HCT116 (cell line): ENCODE measurements around the gene CD244. TPM values are rescaled to one million over a fixed set of nuclear protein-coding genes. Genes with fewer than 3 reads are reported as not detected.

Experiments used
- ATAC-seq: fragments of 200-7000 bp; cut with Tn5 transposase; 2 replicates; pipeline ENCODE4 v1.9.1; 2020; ENCODE audit warnings: mild to moderate bottlenecking, moderate library complexity
- BruUV-seq: library from RNA; stranded (reverse); fragments of 400-500 nt; replicated peaks from 2 replicates; lab custom pipeline; 2021; lab: Mats Ljungman, UMichigan
- CTCF ChIA-PET: fragments of 300-600 bp; sonication (Branson Sonifier 250); formaldehyde crosslinking; loops from one replicate; lab custom pipeline; 2021; ENCODE audit warnings: antibody characterized with exemption; lab: Charles Lee
- POLR2A ChIA-PET: fragments of 300-600, 350-600 bp; sonication (Branson Sonifier 250); formaldehyde crosslinking; loops from one replicate; lab custom pipeline; 2021; ENCODE audit warnings: antibody characterized with exemption; lab: Charles Lee
- RAD21 ChIA-PET, 2 experiments: fragments of 300-600 bp; sonication (Branson Sonifier 250); formaldehyde crosslinking; loops; one replicate each; lab custom pipeline; 2023; ENCODE audit warnings: low total read pairs in 2 of 2; ENCODE audit not compliant: uncharacterized antibody in 2 of 2, unreplicated experiment in 2 of 2, low non-redundant PET in 1 of 2; lab: Charles Lee
- DNase-seq: peaks from one replicate; pipeline ENCODE4 v3.0.0-alpha.2; 2010; ENCODE audit warnings: low read depth, low spot score
- H2AFZ ChIP-seq: fragments of 200-600 bp; shearing (Covaris generic), sonication (generic); 2 replicates; pipeline ENCODE4 v1.6.1; 2017; ENCODE audit warnings: low read depth, mixed run types, mixed read lengths, antibody characterized with exemption, low read length; ENCODE audit not compliant: poor library complexity, severe bottlenecking
- H3K27ac ChIP-seq: 2 replicates; pipeline ENCODE4 v1.5.1; 2012; ENCODE audit warnings: low read depth, low read length
- H3K27me3 ChIP-seq: fragments of 200-600 bp; sonication (generic); 2 replicates; pipeline ENCODE4 v1.6.1; 2016; ENCODE audit warnings: mixed run types, low read length, mixed read lengths; ENCODE audit not compliant: insufficient read depth
- H3K36me3 ChIP-seq, 2 experiments: fragments of 200-500 bp in 1 of 2; fragments of 200-600 bp in 1 of 2; sonication (Bioruptor generic) in 1 of 2; sonication (generic) in 1 of 2; 2 replicates each; pipeline versions ENCODE4 v1.5.1 to v1.6.1; 2014 to 2016; ENCODE audit warnings: low read length in 2 of 2, inconsistent platforms in 1 of 2, mixed read lengths in 1 of 2, mixed run types in 1 of 2; ENCODE audit not compliant: insufficient read depth in 2 of 2, control insufficient read depth in 1 of 2
- H3K4me1 ChIP-seq, 2 experiments: fragments of 200-600 bp in 1 of 2; sonication (generic) in 1 of 2; 2 replicates each; pipeline versions ENCODE4 v1.5.1 to v1.6.1; 2012 to 2017; ENCODE audit warnings: low read length in 2 of 2, inconsistent platforms in 1 of 2, mild to moderate bottlenecking in 1 of 2, mixed read lengths in 1 of 2, mixed run types in 1 of 2, moderate library complexity in 1 of 2; ENCODE audit not compliant: insufficient read depth in 2 of 2, control insufficient read depth in 1 of 2
- H3K4me2 ChIP-seq: fragments of 200-600 bp; sonication (generic); 2 replicates; pipeline ENCODE4 v1.6.1; 2017; ENCODE audit warnings: mixed run types, low read length, mixed read lengths
- H3K4me3 ChIP-seq, 2 experiments: fragments of 200-600 bp in 1 of 2; sonication (generic) in 1 of 2; replicated peaks in 1 of 2; 2 replicates each; pipeline ENCODE4 v1.5.1; 2011 to 2016; ENCODE audit warnings: low read length in 2 of 2, control low read depth in 1 of 2, low read depth in 1 of 2, mild to moderate bottlenecking in 1 of 2, mixed read lengths in 1 of 2, mixed run types in 1 of 2
- H3K79me2 ChIP-seq: fragments of 200-600 bp; sonication (generic); 2 replicates; pipeline ENCODE4 v1.6.1; 2017; ENCODE audit warnings: mild to moderate bottlenecking, mixed run types, low read length, moderate library complexity, mixed read lengths; ENCODE audit not compliant: insufficient read depth
- H3K9ac ChIP-seq: fragments of 200-600 bp; sonication (generic); 2 replicates; pipeline ENCODE4 v1.6.1; 2016; ENCODE audit warnings: low read length, mixed read lengths
- H3K9me2 ChIP-seq: fragments of 200-600 bp; sonication (generic), shearing (Covaris generic); 2 replicates; pipeline ENCODE4 v1.6.1; 2017; ENCODE audit warnings: mixed run types, mild to moderate bottlenecking, moderate library complexity; ENCODE audit not compliant: insufficient read depth
- H3K9me3 ChIP-seq, 2 experiments: fragments of 200-500 bp in 1 of 2; fragments of 200-600 bp in 1 of 2; sonication (Bioruptor generic) in 1 of 2; sonication (generic) in 1 of 2; 2 replicates each; pipeline ENCODE4 v1.6.1; 2014 to 2017; ENCODE audit warnings: low read length in 2 of 2, mixed read lengths in 2 of 2, inconsistent platforms in 1 of 2, low read depth in 1 of 2, mild to moderate bottlenecking in 1 of 2, mixed run types in 1 of 2, moderate library complexity in 1 of 2; ENCODE audit not compliant: control insufficient read depth in 1 of 2, insufficient read depth in 1 of 2
- H4K20me1 ChIP-seq: fragments of 200-600 bp; sonication (generic), shearing (Covaris generic); 2 replicates; pipeline ENCODE4 v1.6.1; 2017; ENCODE audit warnings: mixed run types, mild to moderate bottlenecking, moderate library complexity; ENCODE audit not compliant: insufficient read depth
- ATF3 ChIP-seq: IDR thresholded peaks from 2 replicates; pipeline ENCODE4 v1.6.1; 2012
- CBX3 ChIP-seq: IDR thresholded peaks from 2 replicates; pipeline ENCODE4 v1.6.1; 2012; ENCODE audit warnings: low read depth
- EGR1 ChIP-seq: IDR thresholded peaks from 2 replicates; pipeline ENCODE4 v1.6.1; 2012; ENCODE audit warnings: low read depth
- ELF1 ChIP-seq: IDR thresholded peaks from 2 replicates; pipeline ENCODE4 v1.6.1; 2012; ENCODE audit warnings: low read depth, borderline replicate concordance
- EZH2 ChIP-seq: fragments of 200-600 bp; sonication (generic); IDR thresholded peaks from 2 replicates; pipeline ENCODE4 v1.6.1; 2017; ENCODE audit warnings: antibody characterized with exemption, mixed run types
- EZH2phosphoT487 ChIP-seq: fragments of 200-600 bp; IDR thresholded peaks from 2 replicates; pipeline ENCODE4 v1.6.1; 2018; ENCODE audit warnings: antibody characterized with exemption, borderline replicate concordance
- FOSL1 ChIP-seq: IDR thresholded peaks from 2 replicates; pipeline ENCODE4 v1.6.1; 2012; ENCODE audit warnings: low read depth
- JUND ChIP-seq: IDR thresholded peaks from 2 replicates; pipeline ENCODE4 v1.6.1; 2012
- POLR2A ChIP-seq: IDR thresholded peaks from 2 replicates; pipeline ENCODE4 v1.7.0; 2011; ENCODE audit warnings: borderline replicate concordance; ENCODE audit not compliant: insufficient read depth, insufficient read length; ENCODE audit errors: extremely low read depth
- RAD21 ChIP-seq: IDR thresholded peaks from 2 replicates; pipeline ENCODE4 v1.6.1; 2012; ENCODE audit warnings: low read depth, mild to moderate bottlenecking
- SRF ChIP-seq: IDR thresholded peaks from 2 replicates; pipeline ENCODE4 v1.6.1; 2012; ENCODE audit warnings: low read depth
- YY1 ChIP-seq: IDR thresholded peaks from 2 replicates; pipeline ENCODE4 v1.6.1; 2011; ENCODE audit warnings: low read length, low read depth, moderate library complexity, mild to moderate bottlenecking; ENCODE audit not compliant: insufficient replicate concordance; ENCODE audit errors: extremely low read depth
- intact Hi-C: fragments of 100-400 bp; cut with micrococcal nuclease; formaldehyde crosslinking; loops from 2 replicates; pipeline ENCODE4 v1.10.0; 2022
- total RNA-seq: library from RNA; stranded (reverse); gene quantifications from one replicate; pipeline ENCODE4 v1.2.1, GENCODE V29; 2021; ENCODE audit not compliant: unreplicated experiment

The CD244 gene
- total RNA-seq, 1 experiment from 2014 or later, result not detected

GRCh38 chr1:160865337-160865736 lies 2.6 kb upstream of the CD244 start:
- H3K4me2 ChIP-seq, result no peak overlapping the region
- intact Hi-C loops, result no loop called here

GRCh38 chr1:160864173-160864572 lies 1.5 kb upstream of the CD244 start:
- BruUV-seq, result no TSS peak
- ATAC-seq (no peak), DNase-seq (no peak)
- no peaks in the 10 kb centered on the region for H3K9me2 ChIP-seq
- intact Hi-C loops, result no loop called here
- no peaks in the 10 kb centered on the region for H3K36me3 ChIP-seq
- no peak overlapping the region for H3K4me2 ChIP-seq
- no peaks in the 10 kb centered on the region for H3K4me1 ChIP-seq
- CTCF ChIA-PET, result no interaction called here
- no peak overlapping the region for H2AFZ ChIP-seq
- H3K9me3 ChIP-seq, result no peaks in the 10 kb centered on the region
- no peak overlapping the region for H3K9ac ChIP-seq
- no peaks in the 10 kb centered on the region for H3K27me3 ChIP-seq
- TF ChIP-seq ELF1 (no peak), RAD21 (no peak), YY1 (no peak), EZH2phosphoT487 (no peak), CBX3 (no peak), EGR1 (no peak), POLR2A (no peak), ATF3 (no peak)
- RAD21 ChIA-PET, result no interaction called here
- H4K20me1 ChIP-seq, result no peaks in the 10 kb centered on the region
- H3K4me3 ChIP-seq, result no peak overlapping the region
- no peaks in the 10 kb centered on the region for H3K79me2 ChIP-seq
- POLR2A ChIA-PET, result no interaction called here
- H3K27ac ChIP-seq, result no peak overlapping the region

More at GRCh38 chr1:160865337-160865736, 2.6 kb upstream of the CD244 start:
- no TSS peak for BruUV-seq
- H2AFZ ChIP-seq, result no peak overlapping the region
- no peaks in the 10 kb centered on the region for H3K4me1 ChIP-seq
- H3K27me3 ChIP-seq, result no peaks in the 10 kb centered on the region
- POLR2A ChIA-PET, result no interaction called here
- no peak overlapping the region for H3K4me3 ChIP-seq
- H3K27ac ChIP-seq, result no peak overlapping the region
- TF ChIP-seq YY1 (no peak), POLR2A (no peak), FOSL1 (no peak), JUND (no peak), RAD21 (no peak), ATF3 (no peak), EZH2 (no peak), SRF (no peak)
- TF ChIP-seq, all 23 proteins: peak for 0
- Histone ChIP-seq H3K9ac (no peak overlapping the region), H3K36me3 (no peaks in the 10 kb centered on the region), H3K79me2 (no peaks in the 10 kb centered on the region), H4K20me1 (no peaks in the 10 kb centered on the region), H3K9me2 (no peaks in the 10 kb centered on the region), H3K9me3 (no peaks in the 10 kb centered on the region)
- no peak for DNase-seq
- ATAC-seq, result no peak
- CTCF ChIA-PET, result no interaction called here
- RAD21 ChIA-PET, result no interaction called here
